A673 (cell line): Measurements from ENCODE around the gene ABCD3. TPM values are rescaled to one million over a fixed set of nuclear protein-coding genes. Genes with fewer than 3 reads are reported as not detected.
A peak's percentile ranks its signal among the peaks of the same experiment; 100 is the strongest.

ENCODE experiments used
- BruUV-seq: library from RNA; stranded (reverse); fragments of 400-500 nt; replicated peaks from 2 replicates; lab custom pipeline; 2021; lab: Mats Ljungman, UMichigan
- CTCF ChIA-PET: fragments of 300-600 bp; sonication (Branson Sonifier 250); formaldehyde crosslinking; loops from one replicate; lab custom pipeline; 2022; ENCODE audit warnings: antibody characterized with exemption; lab: Charles Lee
- POLR2A ChIA-PET: fragments of 300-600 bp; sonication (Branson Sonifier 250); formaldehyde crosslinking; loops from one replicate; lab custom pipeline; 2022; ENCODE audit warnings: antibody characterized with exemption; ENCODE audit not compliant: low non-redundant PET; lab: Charles Lee
- DNase-seq: peaks from one replicate; pipeline ENCODE4 v3.0.0-alpha.2; 2015; ENCODE audit warnings: low spot score
- H3K27ac ChIP-seq: fragments of 200-600 bp; sonication (generic); 2 replicates; pipeline ENCODE4 v1.5.1; 2016; ENCODE audit warnings: mixed run types, low read depth, mild to moderate bottlenecking, mixed read lengths, antibody characterized with exemption, low read length; ENCODE audit not compliant: poor library complexity, severe bottlenecking
- H3K27me3 ChIP-seq: fragments of 200-600 bp; sonication (generic); replicated peaks from 2 replicates; pipeline ENCODE4 v1.6.1; 2017; ENCODE audit warnings: mixed run types, low read depth, mild to moderate bottlenecking, mixed read lengths, antibody characterized with exemption, low read length; ENCODE audit not compliant: insufficient read depth, poor library complexity
- H3K36me3 ChIP-seq: fragments of 200-600 bp; sonication (generic); 2 replicates; pipeline ENCODE4 v1.6.1; 2016; ENCODE audit warnings: mixed run types, mild to moderate bottlenecking, mixed read lengths, antibody characterized with exemption, low read length; ENCODE audit not compliant: insufficient read depth, poor library complexity, severe bottlenecking
- H3K4me1 ChIP-seq: fragments of 200-600 bp; sonication (generic); 2 replicates; pipeline ENCODE4 v1.6.1; 2017; ENCODE audit warnings: mixed run types, mild to moderate bottlenecking, mixed read lengths, antibody characterized with exemption, low read length; ENCODE audit not compliant: insufficient read depth, poor library complexity, severe bottlenecking
- H3K4me3 ChIP-seq: fragments of 200-600 bp; sonication (generic); 2 replicates; pipeline ENCODE4 v1.5.1; 2016; ENCODE audit warnings: low read depth, mixed run types, mild to moderate bottlenecking, mixed read lengths, low read length; ENCODE audit not compliant: poor library complexity, severe bottlenecking
- H3K9me3 ChIP-seq: fragments of 200-600 bp; sonication (generic); 2 replicates; pipeline ENCODE4 v1.6.1; 2016; ENCODE audit warnings: mixed run types, low read depth, mild to moderate bottlenecking, mixed read lengths, antibody characterized with exemption, low read length; ENCODE audit not compliant: poor library complexity, severe bottlenecking
- EZH2 ChIP-seq: fragments of 200-600 bp; sonication (generic); IDR thresholded peaks from 2 replicates; pipeline ENCODE4 v1.6.1; 2017; ENCODE audit warnings: borderline replicate concordance, low read depth, mild to moderate bottlenecking, mixed read lengths, antibody characterized with exemption, low read length; ENCODE audit not compliant: poor library complexity, severe bottlenecking
- intact Hi-C: fragments of 100-400 bp; cut with micrococcal nuclease; formaldehyde crosslinking; loops from one replicate; pipeline ENCODE4 v1.10.0; 2022; ENCODE audit not compliant: unreplicated experiment
- total RNA-seq: library from RNA; stranded (reverse); gene quantifications from 2 replicates; pipeline ENCODE4 v1.2.3, GENCODE V29; 2021
- TF ChIP-seq, protein P1 (sequence below): fragments of 300-800, 200-600 bp; sonication (generic); conservative IDR thresholded peaks from 2 replicates; pipeline ENCODE4 v1.5.1; 2017; ENCODE audit warnings: low read depth, mild to moderate bottlenecking, antibody characterized with exemption, low read length, moderate library complexity, mixed read lengths

Gene ABCD3
- total RNA-seq, 1 experiment from 2014 or later = 65.0 TPM

GRCh38 chr1:94515296-94515947 lies 97.2 kb downstream of the ABCD3 start:
- ChIA-PET CTCF (no interaction called here), POLR2A (no interaction called here)

DNA sequence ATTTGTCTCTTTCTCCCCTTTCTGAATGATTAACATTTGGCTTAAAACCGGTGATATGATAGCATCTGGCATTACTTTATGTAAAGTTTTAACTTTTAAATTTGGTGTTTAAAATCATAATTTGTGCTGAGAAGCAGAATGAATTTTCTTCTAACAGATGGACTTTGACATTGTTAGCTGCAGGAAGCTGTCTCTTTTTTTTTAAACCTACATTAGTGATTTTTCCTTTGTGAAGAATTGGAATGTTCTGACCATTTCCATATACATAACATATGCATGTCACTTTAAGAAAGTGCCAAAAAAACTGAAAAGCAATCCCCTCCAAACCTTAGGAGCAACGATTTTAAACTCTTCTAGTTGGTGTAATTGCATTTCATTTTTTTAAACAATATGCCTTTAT lies 101.2 kb downstream of the ABCD3 start:
- H3K36me3 ChIP-seq = no peaks in the 10 kb centered on the region
- H3K27ac ChIP-seq = no peak overlapping the region
- H3K4me3 ChIP-seq = no peak overlapping the region
- no TSS peak for BruUV-seq
- DNase-seq = no peak
- H3K27me3 ChIP-seq = no peaks in the 10 kb centered on the region
- TF ChIP-seq, protein P1, sequence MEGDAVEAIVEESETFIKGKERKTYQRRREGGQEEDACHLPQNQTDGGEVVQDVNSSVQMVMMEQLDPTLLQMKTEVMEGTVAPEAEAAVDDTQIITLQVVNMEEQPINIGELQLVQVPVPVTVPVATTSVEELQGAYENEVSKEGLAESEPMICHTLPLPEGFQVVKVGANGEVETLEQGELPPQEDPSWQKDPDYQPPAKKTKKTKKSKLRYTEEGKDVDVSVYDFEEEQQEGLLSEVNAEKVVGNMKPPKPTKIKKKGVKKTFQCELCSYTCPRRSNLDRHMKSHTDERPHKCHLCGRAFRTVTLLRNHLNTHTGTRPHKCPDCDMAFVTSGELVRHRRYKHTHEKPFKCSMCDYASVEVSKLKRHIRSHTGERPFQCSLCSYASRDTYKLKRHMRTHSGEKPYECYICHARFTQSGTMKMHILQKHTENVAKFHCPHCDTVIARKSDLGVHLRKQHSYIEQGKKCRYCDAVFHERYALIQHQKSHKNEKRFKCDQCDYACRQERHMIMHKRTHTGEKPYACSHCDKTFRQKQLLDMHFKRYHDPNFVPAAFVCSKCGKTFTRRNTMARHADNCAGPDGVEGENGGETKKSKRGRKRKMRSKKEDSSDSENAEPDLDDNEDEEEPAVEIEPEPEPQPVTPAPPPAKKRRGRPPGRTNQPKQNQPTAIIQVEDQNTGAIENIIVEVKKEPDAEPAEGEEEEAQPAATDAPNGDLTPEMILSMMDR = no peak
- TF ChIP-seq EZH2 = no peak
- no peaks in the 10 kb centered on the region for H3K4me1 ChIP-seq
- intact Hi-C loops = no loop called here
- H3K9me3 ChIP-seq = no peaks in the 10 kb centered on the region
- ChIA-PET POLR2A (interaction anchor here (0.7 kb wide), 1 partner anchor 257 kb away, joined by 4 read pairs; no protein-coding TSS in a partner anchor), CTCF (no interaction called here)

More at GRCh38 chr1:94515296-94515947, 97.2 kb downstream of the ABCD3 start:
- H3K4me3 ChIP-seq = no peak overlapping the region
- H3K36me3 ChIP-seq = no peaks in the 10 kb centered on the region
- no peaks in the 10 kb centered on the region for H3K9me3 ChIP-seq
- BruUV-seq = no TSS peak
- TF ChIP-seq, protein P1 = no peak
- no peak for TF ChIP-seq EZH2
- DNase-seq = no peak
- intact Hi-C loops = loop anchor here (2.0 kb wide), 1 partner anchor 291 kb away; no protein-coding TSS in a partner anchor
- no peaks in the 10 kb centered on the region for H3K4me1 ChIP-seq
- no peaks in the 10 kb centered on the region for H3K27me3 ChIP-seq
- no peak overlapping the region for H3K27ac ChIP-seq

- H3K27me3 ChIP-seq = no peaks in the 10 kb centered on the region
- POLR2A ChIA-PET = no interaction called here
- intact Hi-C loops = loop anchor here (1.0 to 5.0 kb wide), 3 partner anchors 280 to 520 kb away; no protein-coding TSS in a partner anchor
- H3K27ac ChIP-seq = no peak overlapping the region
- no peaks in the 10 kb centered on the region for H3K4me1 ChIP-seq
- H3K36me3 ChIP-seq = no peaks in the 10 kb centered on the region
- H3K9me3 ChIP-seq = no peaks in the 10 kb centered on the region
- BruUV-seq = no TSS peak
- no peak overlapping the region for H3K4me3 ChIP-seq
- DNase-seq = peak; percentile 82
- TF ChIP-seq, protein P1 = peak; percentile 78
- TF ChIP-seq EZH2 = no peak
- CTCF ChIA-PET = interaction anchor here (0.6 to 1.5 kb wide), 3 partner anchors 21 to 282 kb away, joined by 3 to 5 read pairs (median 5); no protein-coding TSS in a partner anchor
Observed at GRCh38 chr1:94522304-94522703, 104.1 kb downstream of the ABCD3 start.
